H1 (cell line): Measurements from ENCODE around the gene AMY1A. TPM values are rescaled to one million over a fixed set of nuclear protein-coding genes. Genes with fewer than 3 reads are reported as not detected.
"Not testable (repeated sequence)": the region's sequence is repeated elsewhere in the genome, so short reads cannot be mapped to it uniquely, and the experiment has no call there.

Source experiments
- CTCF ChIA-PET: fragments of 300-600 bp; sonication (Branson Sonifier 250); formaldehyde crosslinking; loops from one replicate; lab custom pipeline; 2021; ENCODE audit not compliant: partially characterized antibody; lab: Charles Lee
- POLR2A ChIA-PET: fragments of 300-600 bp; sonication (Branson Sonifier 250); formaldehyde crosslinking; loops from one replicate; lab custom pipeline; 2021; ENCODE audit warnings: inconsistent platforms; ENCODE audit not compliant: partially characterized antibody; lab: Charles Lee
- DNase-seq, 2 experiments: peaks; one replicate each; pipeline versions ENCODE4 v3.0.0 to v3.0.0-alpha.2; 2010 to 2022; ENCODE audit warnings: low spot score in 2 of 2, low read depth in 1 of 2, mixed read lengths in 1 of 2
- FAIRE-seq: peaks from 2 replicates; lab custom pipeline; 2011; peaks lifted over from hg19 to GRCh38; lab: Jason Lieb, UNC
- H2AFZ ChIP-seq: 2 replicates; pipeline ENCODE4 v1.8.1; 2012; ENCODE audit warnings: low read length, inconsistent platforms
- H2AK5ac ChIP-seq: 2 replicates; pipeline ENCODE4 v1.6.1; 2013; ENCODE audit warnings: low read depth, low read length
- H2BK120ac ChIP-seq: replicated peaks from 2 replicates; pipeline ENCODE3; 2013; ENCODE audit warnings: low read depth, low read length, inconsistent platforms
- H2BK12ac ChIP-seq: 2 replicates; pipeline ENCODE4 v1.6.1; 2013; ENCODE audit warnings: low read depth, low read length
- H2BK15ac ChIP-seq: 2 replicates; pipeline ENCODE4 v1.6.1; 2013; ENCODE audit warnings: low read length
- H2BK20ac ChIP-seq: 2 replicates; pipeline ENCODE4 v1.6.1; 2013; ENCODE audit warnings: low read length
- H2BK5ac ChIP-seq: 2 replicates; pipeline ENCODE4 v1.6.1; 2013; ENCODE audit warnings: low read depth, low read length
- H3K14ac ChIP-seq: 2 replicates; pipeline ENCODE4 v1.6.1; 2013; ENCODE audit warnings: inconsistent platforms; ENCODE audit not compliant: insufficient read length
- H3K18ac ChIP-seq: 2 replicates; pipeline ENCODE4 v1.6.1; 2013; ENCODE audit warnings: low read length; ENCODE audit errors: extremely low read depth
- H3K23ac ChIP-seq: 2 replicates; pipeline ENCODE4 v1.6.1; 2013; ENCODE audit warnings: inconsistent platforms; ENCODE audit not compliant: insufficient read length
- H3K23me2 ChIP-seq: 2 replicates; pipeline ENCODE4 v1.6.1; 2013; ENCODE audit warnings: low read depth, low read length
- H3K27ac ChIP-seq: 2 replicates; pipeline ENCODE4 v1.6.1; 2011; ENCODE audit warnings: low read depth, low read length, inconsistent platforms
- H3K27me3 ChIP-seq, 4 experiments: replicated peaks in 1 of 4; 1 replicate in 1 of 4; 2 replicates in 3 of 4; pipeline versions ENCODE4 v1.6.1 to v1.8.1; 2011 to 2013; ENCODE audit warnings: low read length in 3 of 4, mild to moderate bottlenecking in 3 of 4, inconsistent platforms in 2 of 4, mixed read lengths in 2 of 4, moderate library complexity in 1 of 4; ENCODE audit not compliant: control insufficient read depth in 3 of 4, insufficient read depth in 3 of 4; ENCODE audit errors: extremely low read depth in 1 of 4
- H3K36me3 ChIP-seq, 4 experiments: 2 replicates each; pipeline versions ENCODE4 v1.6.1 to v1.8.1; 2011 to 2013; ENCODE audit warnings: mild to moderate bottlenecking in 4 of 4, low read length in 3 of 4, moderate library complexity in 2 of 4, control low read depth in 1 of 4, inconsistent platforms in 1 of 4; ENCODE audit not compliant: insufficient read depth in 4 of 4, control insufficient read depth in 2 of 4
- H3K4ac ChIP-seq: replicated peaks from 2 replicates; pipeline ENCODE3; 2013; ENCODE audit warnings: low read length, low read depth, mixed read lengths, inconsistent platforms; ENCODE audit not compliant: insufficient read length
- H3K4me1 ChIP-seq, 4 experiments: replicated peaks in 1 of 4; 1 replicate in 1 of 4; 2 replicates in 3 of 4; pipeline versions ENCODE4 v1.6.1 to v1.8.1; 2011 to 2013; ENCODE audit warnings: low read length in 3 of 4, inconsistent platforms in 2 of 4, mixed read lengths in 1 of 4; ENCODE audit not compliant: insufficient read depth in 4 of 4, control insufficient read depth in 3 of 4
- H3K4me2 ChIP-seq, 2 experiments: 2 replicates each; pipeline versions ENCODE4 v1.6.1 to v1.8.1; 2011 to 2013; ENCODE audit warnings: low read depth in 2 of 2, low read length in 2 of 2, control low read depth in 1 of 2, inconsistent platforms in 1 of 2, mild to moderate bottlenecking in 1 of 2; ENCODE audit not compliant: insufficient read depth in 1 of 2
- H3K4me3 ChIP-seq, 4 experiments: fragments of 200-600, 300-600 bp in 1 of 4; sonication (generic), shearing (Covaris generic), sonication (Bioruptor Twin) in 1 of 4; 2 replicates each; pipeline versions ENCODE4 v1.5.1 to v1.8.1; 2011 to 2016; ENCODE audit warnings: low read length in 4 of 4, low read depth in 3 of 4, control low read depth in 2 of 4, inconsistent platforms in 2 of 4, mild to moderate bottlenecking in 2 of 4, mixed read lengths in 1 of 4, moderate library complexity in 1 of 4; ENCODE audit not compliant: insufficient read depth in 2 of 4; ENCODE audit errors: extremely low read depth in 1 of 4
- H3K56ac ChIP-seq: replicated peaks from 2 replicates; pipeline ENCODE3; 2013; ENCODE audit warnings: low read depth, mild to moderate bottlenecking, mixed read lengths, low read length, inconsistent platforms; ENCODE audit not compliant: insufficient read length
- H3K79me1 ChIP-seq: 2 replicates; pipeline ENCODE4 v1.6.1; 2013; ENCODE audit warnings: low read depth, low read length, control low read depth
- H3K79me2 ChIP-seq, 2 experiments: 2 replicates each; pipeline versions ENCODE4 v1.6.1 to v1.8.1; 2012 to 2013; ENCODE audit warnings: low read length in 2 of 2, mild to moderate bottlenecking in 2 of 2, inconsistent platforms in 1 of 2; ENCODE audit not compliant: insufficient read depth in 2 of 2, control insufficient read depth in 1 of 2
- H3K9ac ChIP-seq, 4 experiments: replicated peaks in 1 of 4; 1 replicate in 1 of 4; 2 replicates in 3 of 4; pipeline versions ENCODE4 v1.6.1 to v1.8.1; 2011 to 2013; ENCODE audit warnings: low read depth in 3 of 4, low read length in 3 of 4, control low read depth in 2 of 4, mild to moderate bottlenecking in 2 of 4, moderate library complexity in 2 of 4, inconsistent platforms in 1 of 4; ENCODE audit errors: extremely low read depth in 1 of 4
- H3K9me3 ChIP-seq, 2 experiments: 2 replicates each; pipeline versions ENCODE4 v1.6.1 to v1.8.1; 2012 to 2013; ENCODE audit warnings: mild to moderate bottlenecking in 2 of 2, moderate library complexity in 2 of 2, control low read depth in 1 of 2, inconsistent platforms in 1 of 2, low read depth in 1 of 2, low read length in 1 of 2, mixed read lengths in 1 of 2; ENCODE audit not compliant: insufficient read depth in 2 of 2
- H4K20me1 ChIP-seq, 2 experiments: replicated peaks in 1 of 2; 2 replicates each; pipeline versions ENCODE3 to v1.8.1; 2011 to 2013; ENCODE audit warnings: inconsistent platforms in 2 of 2, low read length in 2 of 2, mild to moderate bottlenecking in 1 of 2; ENCODE audit not compliant: insufficient read depth in 2 of 2, control insufficient read depth in 1 of 2
- H4K5ac ChIP-seq: 2 replicates; pipeline ENCODE4 v1.6.1; 2013; ENCODE audit warnings: low read length, low read depth, mixed read lengths, inconsistent platforms; ENCODE audit not compliant: insufficient read length
- H4K8ac ChIP-seq: 2 replicates; pipeline ENCODE4 v1.8.0; 2013; ENCODE audit warnings: mild to moderate bottlenecking, moderate library complexity, low read length, inconsistent platforms; ENCODE audit not compliant: insufficient read depth; ENCODE audit errors: extremely low read depth
- H4K91ac ChIP-seq: replicated peaks from 2 replicates; pipeline ENCODE3; 2013; ENCODE audit warnings: low read length, mixed read lengths, inconsistent platforms; ENCODE audit not compliant: insufficient read length
- WGBS, 2 experiments: shearing (Covaris generic) in 1 of 2; methylation state at CpG; one replicate each; pipeline versions ENCODE4 v1.1.6 to v1.1.7; 2013 to 2015; ENCODE audit warnings: low lambda C conversion rate in 2 of 2, mixed read lengths in 2 of 2, inconsistent platforms in 1 of 2, low coverage in 1 of 2, missing lambda C conversion rate in 1 of 2; ENCODE audit not compliant: insufficient replicate concordance in 2 of 2, insufficient coverage in 1 of 2, insufficient read length in 1 of 2; ENCODE audit errors: extremely low coverage in 1 of 2, missing lambda C conversion rate in 1 of 2; 5-methylcytosine and 5-hydroxymethylcytosine counted together
- polyA plus RNA-seq, 7 experiments: library from polyadenylated mRNA; depleted of rRNA in 3 of 7; stranded (reverse) in 5 of 7; unstranded in 2 of 7; fragments of >200 nt in 5 of 7; fragments of 200-250 nt in 2 of 7; gene quantifications; 1 replicate in 5 of 7; 2 replicates in 1 of 7; 4 replicates in 1 of 7; pipeline versions ENCODE4 v1.2.1 to v1.2.3, GENCODE V29; 2011 to 2013; ENCODE audit warnings: missing spikeins in 2 of 7, mixed read lengths in 2 of 7
- total RNA-seq: library from RNA; stranded (reverse); fragmentation: NEBNext Ultra II Directional; extraction: Animal tissue kit (Norgen Biotek cat#: 25700); gene quantifications from 2 replicates; pipeline ENCODE4 v1.2.1, GENCODE V29; 2021

AMY1A gene
- total and polyA plus RNA-seq, 2 of the 8 experiments (the other 6 are each of a cell fraction or from before 2014, with no cell fraction given), result not detected

DNA sequence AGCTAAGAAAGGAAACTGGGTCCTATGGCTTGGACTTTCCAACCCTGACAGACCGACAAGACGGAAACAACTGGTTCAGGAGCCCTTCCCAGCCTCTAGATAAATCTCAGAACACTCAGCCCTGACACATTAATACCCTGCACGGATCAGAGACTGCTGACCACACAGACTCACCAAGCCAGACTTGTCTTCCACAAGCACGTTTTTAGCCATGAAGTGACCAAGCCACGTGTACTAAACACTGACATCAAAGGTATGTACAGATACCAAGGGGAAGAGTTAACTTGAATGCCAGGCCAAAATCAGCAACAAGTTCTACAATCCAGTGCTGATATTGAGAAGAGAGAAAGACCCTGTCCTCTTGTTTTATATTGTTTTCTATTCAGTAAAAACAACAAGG is 40.5 kb downstream of the AMY1A start, which contains the start of gene AMY1B:
Gene AMY1B (minus strand): TSS at position 101 of the 400 bp plus-strand sequence. CDS start 571 bp downstream, outside the sequence.
- H3K4me2 ChIP-seq, H3K4me1 ChIP-seq, H2BK20ac ChIP-seq, H4K8ac ChIP-seq, H2BK120ac ChIP-seq, H4K5ac ChIP-seq, H3K27ac ChIP-seq, H3K56ac ChIP-seq, H3K18ac ChIP-seq, H3K79me2 ChIP-seq, H3K4ac ChIP-seq, H2AK5ac ChIP-seq, POLR2A ChIA-PET, FAIRE-seq, DNase-seq, H3K14ac ChIP-seq, H2BK5ac ChIP-seq, H2BK15ac ChIP-seq, CTCF ChIA-PET, H4K20me1 ChIP-seq, H3K36me3 ChIP-seq, H3K27me3 ChIP-seq, H3K9me3 ChIP-seq, H3K9ac ChIP-seq, H3K23me2 ChIP-seq, H3K23ac ChIP-seq, H3K4me3 ChIP-seq, H2BK12ac ChIP-seq, H3K79me1 ChIP-seq, H2AFZ ChIP-seq, H4K91ac ChIP-seq: not testable (repeated sequence)
- WGBS, 2 experiments, result no CpG with 5 or more reads among the region's 5 CpGs

GRCh38 chr1:103697430-103697829 is 41.9 kb downstream of the AMY1A start:
- H4K8ac ChIP-seq, H3K4me2 ChIP-seq, H3K14ac ChIP-seq, H3K23ac ChIP-seq, CTCF ChIA-PET, H2AK5ac ChIP-seq, H2BK120ac ChIP-seq, H2AFZ ChIP-seq, H3K4me3 ChIP-seq, FAIRE-seq, H2BK15ac ChIP-seq, H3K9me3 ChIP-seq, H3K23me2 ChIP-seq, H3K4ac ChIP-seq, H3K27me3 ChIP-seq, DNase-seq, H3K79me1 ChIP-seq, H3K36me3 ChIP-seq, H3K4me1 ChIP-seq, H4K5ac ChIP-seq, H4K20me1 ChIP-seq, H2BK20ac ChIP-seq, H4K91ac ChIP-seq, H3K56ac ChIP-seq, H3K18ac ChIP-seq, H3K9ac ChIP-seq, H3K79me2 ChIP-seq, POLR2A ChIA-PET, H3K27ac ChIP-seq, H2BK5ac ChIP-seq, H2BK12ac ChIP-seq: not testable (repeated sequence)
- WGBS, 2 experiments, result no CpG with 5 or more reads among the region's 6 CpGs
